Measurements from ENCODE around the gene TSPAN18.

- TF ChIP-seq CTCF (IDR thresholded peaks at IDR 0.05 in 2 of 3, conservative IDR thresholded peaks at IDR 0.05 in 1 of 3; ENCODE audit: borderline replicate concordance in 1 of 3, insufficient read depth in 1 of 3, low read depth in 2 of 3, low read length in 2 of 3) = no peak
- TF ChIP-seq CEBPB (IDR thresholded peaks at IDR 0.05; ENCODE audit: low read depth) = no peak
- no peak for TF ChIP-seq REST (IDR thresholded peaks at IDR 0.05; ENCODE audit: low read depth)
- TF ChIP-seq YY1 (IDR thresholded peaks at IDR 0.05; ENCODE audit: extremely low read depth, insufficient replicate concordance, low read depth, low read length) = no peak
- TF ChIP-seq SRF (IDR thresholded peaks at IDR 0.05; ENCODE audit: low read depth) = no peak
- TF ChIP-seq EGR1 (IDR thresholded peaks at IDR 0.05; ENCODE audit: low read depth) = no peak
- TF ChIP-seq MAX (IDR thresholded peaks at IDR 0.05) = no peak
- no peak for TF ChIP-seq POLR2AphosphoS5 (IDR thresholded peaks at IDR 0.05; ENCODE audit: low read depth, low read length)
- no peak for TF ChIP-seq EZH2 (IDR thresholded peaks at IDR 0.05)
- TF ChIP-seq TCF7L2 (IDR thresholded peaks at IDR 0.05; ENCODE audit: borderline replicate concordance, extremely low read depth, insufficient read depth, insufficient read length) = no peak
- no peak for TF ChIP-seq ZNF274 (IDR thresholded peaks at IDR 0.05; ENCODE audit: low read depth, low read length)
- no peak for TF ChIP-seq CBX3 (IDR thresholded peaks at IDR 0.05; ENCODE audit: low read depth)
- no peak for TF ChIP-seq EZH2phosphoT487 (IDR thresholded peaks at IDR 0.05; ENCODE audit: borderline replicate concordance)
These were observed 82.5 kb downstream of the TSPAN18 start for GRCh38 chr11:44809283-44809682.

Measured in HCT116 (cell line).